ENCODE measurements around the gene PCYOX1L.
"Not testable (repeated sequence)": the region's sequence is repeated elsewhere in the genome, so short reads cannot be mapped to it uniquely, and the experiment has no call there.

The PCYOX1L gene

DNA sequence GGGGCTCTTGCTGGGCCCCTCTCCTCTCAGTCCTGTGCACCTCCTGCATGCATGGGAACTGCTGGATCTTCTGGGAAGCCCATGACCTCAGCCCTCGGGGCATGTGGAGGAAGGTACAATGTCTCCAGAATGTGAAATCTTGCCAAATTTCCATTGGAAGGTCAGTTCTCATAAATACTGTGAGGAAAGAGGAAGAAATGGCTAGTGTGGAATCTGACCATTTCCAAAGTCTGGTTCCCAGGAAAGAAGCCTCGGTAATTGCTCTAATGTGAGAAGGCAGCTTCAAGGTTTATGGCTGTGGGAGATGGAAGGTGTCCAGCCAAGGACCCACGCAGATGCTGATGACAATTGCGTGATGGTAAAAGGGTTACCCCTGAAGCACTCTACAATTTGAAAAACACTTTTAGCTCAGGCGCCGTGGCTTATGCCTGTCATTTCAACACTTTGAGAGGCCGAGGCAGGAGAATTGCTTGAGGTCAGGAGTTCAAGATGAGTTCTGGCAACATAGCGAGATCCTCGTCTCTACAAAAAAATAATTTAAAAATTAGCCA, 29.3 kb downstream of the PCYOX1L start:
- no peak for DNase-seq (ENCODE audit: low read depth)

- no peak for DNase-seq (ENCODE audit: low read depth)
Observed at GRCh38 chr5:149387982-149388381, 30.1 kb downstream of the PCYOX1L start.

- DNase-seq (ENCODE audit: low read depth) = no peak
Observed at GRCh38 chr5:149388498-149389190, 30.8 kb downstream of the PCYOX1L start.

DNA sequence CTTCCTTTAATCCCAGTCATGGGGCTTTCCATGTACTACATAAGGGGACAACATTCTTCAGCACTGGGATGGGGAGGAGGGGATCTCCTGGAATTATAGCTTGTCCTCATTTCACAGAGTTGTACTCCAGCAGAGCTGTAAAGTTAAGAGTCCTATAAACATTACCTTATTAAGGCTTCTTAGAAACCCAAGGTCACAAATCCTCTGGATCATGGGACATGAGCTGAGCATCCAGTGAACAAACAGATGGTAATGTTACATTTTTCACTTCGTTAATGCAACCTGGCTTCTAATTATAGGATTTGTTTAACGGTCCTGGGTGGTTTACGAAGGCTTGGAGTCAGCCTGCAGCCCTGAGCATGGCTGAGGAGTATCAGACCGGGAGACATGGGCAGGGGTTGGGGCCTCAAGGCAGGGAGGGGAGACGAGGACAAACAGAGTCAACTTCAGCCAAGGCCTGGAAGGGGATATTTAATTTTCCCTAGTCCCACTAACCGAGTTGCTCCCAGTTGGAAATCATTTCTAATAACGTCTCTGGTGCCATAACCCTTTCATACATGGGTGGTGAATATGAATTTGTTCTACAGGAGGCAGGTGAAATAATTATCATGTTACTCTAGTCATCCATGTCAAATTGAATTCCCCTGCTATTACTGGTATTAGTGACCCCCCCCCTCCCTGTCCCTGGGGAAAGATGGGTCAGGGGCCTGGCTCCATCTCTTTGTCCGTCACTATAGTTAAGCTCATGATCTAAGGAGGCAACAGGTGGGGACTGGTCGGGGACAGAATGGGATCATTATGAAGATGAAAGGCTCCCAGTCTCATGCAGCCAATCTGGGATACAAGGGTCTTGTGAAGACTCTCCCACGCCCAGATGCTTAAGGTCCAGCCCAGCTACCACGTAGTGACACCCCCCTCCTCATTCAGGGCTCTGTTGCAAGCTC, 32.0 kb downstream of the PCYOX1L start:
- DNase-seq (ENCODE audit: low read depth) = no peak

DNA sequence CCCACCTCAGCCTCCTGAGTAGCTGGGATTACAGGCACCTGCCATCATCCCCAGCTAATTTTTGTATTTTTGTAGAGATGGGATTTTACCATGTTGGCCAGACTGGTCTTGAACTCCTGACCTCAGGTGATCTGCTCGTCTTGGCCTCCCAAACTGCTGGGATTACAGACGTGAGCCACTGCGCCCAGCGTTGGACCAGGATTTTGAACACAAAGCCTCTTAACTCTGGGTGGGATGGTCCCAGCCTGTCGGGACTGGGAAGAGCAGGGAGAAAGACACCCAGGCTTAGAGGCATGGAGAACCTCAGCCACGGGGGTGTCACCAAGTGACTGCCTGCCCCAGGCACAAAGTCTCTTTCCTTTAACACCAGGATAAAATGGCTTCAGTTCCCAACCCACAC, 33.2 kb downstream of the PCYOX1L start:
- not testable (repeated sequence) for DNase-seq (ENCODE audit: low read depth)

DNA sequence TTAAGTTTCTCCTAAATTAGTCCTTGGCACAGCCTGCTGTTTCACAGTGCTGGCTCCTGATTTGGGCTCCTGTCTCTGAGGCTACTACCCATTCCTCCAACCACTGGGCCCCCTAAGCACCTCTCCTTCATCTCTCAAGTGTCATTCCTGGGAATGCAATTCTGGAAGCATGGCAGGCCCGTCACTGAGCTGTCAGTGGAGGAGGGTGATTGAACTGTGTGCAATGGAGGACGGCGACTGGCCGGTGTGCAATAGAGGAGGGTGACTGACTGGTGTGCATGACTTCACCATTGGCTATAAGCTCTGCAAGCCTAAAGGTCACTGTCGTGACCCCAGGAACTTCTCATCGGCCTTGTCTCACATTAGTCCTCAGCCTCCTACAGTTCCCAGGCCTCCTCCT, 33.7 kb downstream of the PCYOX1L start:
- DNase-seq (ENCODE audit: low read depth) = no peak

GRCh38 chr5:149392718-149393117, 34.9 kb downstream of the PCYOX1L start:
- DNase-seq (ENCODE audit: low read depth) = no peak

GRCh38 chr5:149394996-149395395, 37.1 kb downstream of the PCYOX1L start:
- DNase-seq (ENCODE audit: low read depth) = not testable (repeated sequence)

DNA sequence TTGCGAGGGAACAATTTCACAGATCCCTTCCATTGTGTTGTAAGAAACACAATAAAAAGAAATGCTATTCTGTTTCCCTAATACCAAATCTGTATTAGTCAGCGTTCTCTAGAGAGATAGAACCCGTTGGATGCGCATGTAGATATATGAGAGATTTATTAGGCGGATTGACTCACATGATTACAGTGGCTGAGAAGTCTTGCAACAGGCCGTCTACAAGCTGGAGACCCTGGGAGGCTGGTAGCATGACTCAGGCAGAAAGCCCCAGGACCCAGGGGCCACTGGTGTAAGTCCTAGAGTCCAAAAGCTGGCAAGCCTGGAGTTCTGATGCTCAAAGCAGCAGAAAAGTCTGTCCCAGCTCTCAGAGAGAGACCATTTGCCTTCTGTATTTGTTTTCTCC, 39.7 kb downstream of the PCYOX1L start:
- DNase-seq (ENCODE audit: low read depth) = no peak

DNA sequence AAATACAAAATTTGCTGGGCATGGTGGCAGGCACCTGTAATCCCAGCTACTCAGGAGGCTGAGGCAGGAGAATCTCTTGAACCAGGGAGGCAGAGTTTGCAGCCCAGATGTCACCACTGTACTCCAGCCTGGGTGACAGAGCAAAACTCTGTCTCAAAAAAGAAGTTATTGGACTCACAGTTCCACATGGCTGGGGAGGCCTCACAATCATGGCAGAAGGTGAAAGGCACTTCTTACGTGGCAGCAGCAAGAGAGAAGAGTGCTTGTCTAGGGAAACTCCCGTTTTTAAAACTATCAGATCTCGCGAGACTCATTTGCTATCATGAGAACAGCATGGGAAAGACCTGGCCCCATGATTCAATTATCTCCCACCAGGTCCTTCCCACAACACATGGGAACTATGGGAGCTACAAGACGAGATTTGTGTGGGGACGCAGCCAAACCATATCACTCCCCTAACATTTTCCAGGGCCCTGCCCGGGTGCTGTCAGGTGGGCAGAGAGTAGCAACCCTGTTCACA, 41.0 kb downstream of the PCYOX1L start:
- not testable (repeated sequence) for DNase-seq (ENCODE audit: low read depth)

DNA sequence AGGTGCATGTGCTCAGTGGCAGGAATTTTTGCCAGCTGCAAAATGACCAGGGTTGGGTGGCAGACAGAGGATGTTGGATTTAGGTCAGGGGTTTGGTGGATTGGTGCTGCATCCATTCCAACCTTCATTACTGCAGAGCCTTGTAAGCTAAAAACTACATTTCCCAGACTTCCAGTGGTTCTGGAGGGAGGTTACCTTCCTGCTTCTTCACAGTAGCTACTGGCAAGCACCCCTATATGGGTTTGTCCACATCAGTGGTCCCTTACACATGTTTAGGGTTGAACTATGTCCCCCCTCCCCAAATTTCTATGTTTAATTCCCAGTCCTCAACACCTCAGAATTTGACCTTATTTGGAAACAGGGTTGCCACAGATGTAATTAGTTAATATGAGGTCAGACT, 41.9 kb downstream of the PCYOX1L start:
- DNase-seq (ENCODE audit: low read depth) = no peak

DNA sequence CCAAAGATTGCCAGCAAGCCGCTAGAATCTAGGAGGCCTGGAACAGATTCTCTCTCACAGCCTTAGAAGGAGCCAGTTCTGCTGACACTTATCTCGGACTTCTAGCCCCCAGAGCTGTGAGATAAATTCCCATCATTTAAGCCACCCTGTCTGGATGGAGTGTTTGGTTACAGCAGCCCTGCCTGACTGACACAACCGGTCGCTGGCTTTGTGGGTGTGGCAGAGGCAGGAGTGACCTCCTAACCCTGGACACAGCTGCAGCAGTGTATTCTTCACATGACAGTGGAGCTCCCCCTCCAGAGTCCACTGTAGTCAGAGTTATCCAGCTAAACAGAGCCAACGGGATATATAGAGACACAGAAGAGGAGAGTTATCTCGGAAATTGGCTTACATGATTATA, 42.5 kb downstream of the PCYOX1L start:
- DNase-seq (ENCODE audit: low read depth) = no peak

DNA sequence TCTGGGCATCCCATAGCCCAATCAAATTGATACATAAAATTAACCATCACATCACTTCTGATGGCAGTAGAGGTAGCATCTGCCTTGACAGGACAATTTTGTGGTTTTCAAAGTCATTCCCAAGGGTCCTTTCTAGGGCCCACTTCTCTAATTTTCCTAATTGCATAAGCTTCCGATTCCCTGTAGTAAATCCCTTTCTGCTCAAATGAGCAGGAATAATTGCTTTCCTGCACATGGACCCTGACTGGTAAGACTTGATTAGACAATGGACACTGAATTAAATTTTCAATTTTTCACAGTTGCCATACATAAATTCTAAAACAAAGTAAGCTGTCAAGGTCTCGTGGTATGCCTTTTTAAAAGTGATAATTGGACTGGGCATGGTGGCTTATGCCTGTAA, 43.2 kb downstream of the PCYOX1L start:
- no peak for DNase-seq (ENCODE audit: low read depth)

- no peak for DNase-seq (ENCODE audit: low read depth)
Observed at GRCh38 chr5:149402291-149402690, 44.4 kb downstream of the PCYOX1L start.

DNA sequence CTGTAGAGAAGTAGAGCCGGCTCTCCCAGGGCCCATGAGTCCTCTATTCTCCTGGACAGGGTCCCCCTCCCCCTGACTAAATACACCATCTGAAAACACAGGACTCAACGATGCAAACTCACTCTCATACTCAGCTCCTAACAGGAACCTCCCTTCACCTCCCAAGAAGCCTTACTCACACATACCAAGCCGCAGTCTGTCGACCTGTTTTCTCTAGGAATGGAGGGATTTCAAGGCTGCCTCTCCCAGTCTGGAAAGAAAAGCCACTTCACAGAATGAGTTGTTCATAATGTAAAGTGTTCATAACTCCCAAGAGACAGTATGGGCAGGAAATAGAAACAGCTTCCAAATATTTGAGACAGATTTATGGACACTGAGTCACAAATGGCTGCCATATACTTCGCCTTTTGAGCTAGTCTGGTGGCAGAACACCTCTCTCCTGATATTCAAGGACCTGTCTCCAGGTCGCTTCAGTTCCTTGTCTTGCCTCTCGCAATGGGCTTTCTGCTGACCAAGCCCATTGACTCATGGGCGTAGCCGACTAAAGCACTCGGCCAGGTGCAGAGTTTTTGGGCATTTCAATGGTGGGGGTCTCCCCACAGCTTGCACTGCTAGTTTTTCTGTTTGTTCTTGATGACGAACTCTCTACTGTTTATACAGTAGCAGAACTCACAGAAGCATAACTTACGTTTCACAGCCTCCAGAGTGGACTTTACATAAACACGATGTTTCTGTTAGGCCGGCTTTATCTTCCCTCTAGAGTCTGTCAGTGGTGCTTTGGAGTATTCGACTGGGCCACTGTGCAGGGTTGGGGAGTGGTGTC, 46.3 kb downstream of the PCYOX1L start:
- DNase-seq (ENCODE audit: low read depth) = no peak

DNA sequence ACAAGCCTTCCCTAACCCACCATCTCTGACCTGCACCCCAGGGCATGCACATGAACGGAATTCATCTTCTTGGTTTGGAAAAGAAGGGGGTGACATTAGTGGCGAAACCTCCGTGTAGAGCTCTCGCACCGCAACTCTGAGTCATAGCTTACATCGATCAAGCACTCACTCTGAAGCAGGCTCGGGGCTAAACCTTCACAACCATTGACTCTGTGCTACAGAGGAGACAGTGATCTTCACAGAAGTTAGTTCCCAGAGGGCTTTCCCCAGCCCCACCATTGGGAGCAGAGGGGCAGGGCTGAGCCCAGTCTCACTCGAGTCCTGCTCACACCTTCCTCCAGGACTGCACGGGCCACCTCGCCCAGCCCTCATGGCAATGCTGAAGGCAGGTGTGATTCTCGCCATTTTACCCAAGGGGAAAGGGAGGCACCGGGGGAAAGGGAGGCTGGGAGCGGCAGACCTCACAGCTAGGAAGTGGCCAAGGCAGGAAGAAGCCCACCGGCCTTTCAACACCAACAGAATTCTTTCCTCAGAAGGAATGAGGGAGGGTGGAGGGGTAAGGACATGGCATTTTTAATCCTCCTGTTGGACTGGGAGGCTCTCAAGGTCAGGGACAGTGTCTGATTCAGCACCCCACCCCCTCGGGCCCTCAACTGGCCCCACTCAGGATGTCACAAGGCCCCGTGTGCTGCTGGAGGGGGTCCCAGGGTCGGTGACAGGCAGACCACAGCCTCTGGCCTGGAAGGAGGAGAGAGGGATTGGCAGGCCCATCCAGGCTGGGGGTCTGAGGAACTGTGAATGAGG, 47.1 kb downstream of the PCYOX1L start:
- no peak for DNase-seq (ENCODE audit: low read depth)

GRCh38 chr5:149405550-149406202, 47.8 kb downstream of the PCYOX1L start:
- DNase-seq (ENCODE audit: low read depth) = no peak

- DNase-seq (ENCODE audit: low read depth) = no peak
Observed at GRCh38 chr5:149406203-149406978, 48.5 kb downstream of the PCYOX1L start.

DNA sequence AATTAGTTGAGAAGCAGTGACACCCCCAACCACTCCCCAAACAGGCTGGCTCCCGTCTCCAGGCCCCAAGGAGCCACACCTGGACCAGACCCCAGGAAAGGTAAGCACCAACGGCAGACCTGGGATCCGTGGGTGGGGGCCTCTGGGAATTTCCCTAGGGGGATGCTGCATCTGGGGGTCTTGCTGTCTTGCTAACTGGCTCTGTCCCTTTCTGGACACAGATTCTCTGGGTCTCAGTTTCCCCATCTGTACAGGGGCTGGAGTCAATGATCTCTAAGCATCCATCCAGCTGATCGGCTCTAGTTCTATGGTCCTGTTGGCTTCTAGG, 49.1 kb downstream of the PCYOX1L start:
- no peak for DNase-seq (ENCODE audit: low read depth)

Data from stimulated activated CD8-positive, alpha-beta memory T cell treated with anti-CD3 and anti-CD28 coated beads, Interleukin-12 subunit alpha, Interleukin-12 subunit beta, amount 100 ng/mL, for 4 hours (primary cell).